ENCODE results near the gene TRIM32. TPM values are rescaled to one million over a fixed set of nuclear protein-coding genes. Genes with fewer than 3 reads are reported as not detected.

Gene TRIM32
- total RNA-seq, result 10 to 100 TPM; 21.7 to 22.2 TPM

DNA sequence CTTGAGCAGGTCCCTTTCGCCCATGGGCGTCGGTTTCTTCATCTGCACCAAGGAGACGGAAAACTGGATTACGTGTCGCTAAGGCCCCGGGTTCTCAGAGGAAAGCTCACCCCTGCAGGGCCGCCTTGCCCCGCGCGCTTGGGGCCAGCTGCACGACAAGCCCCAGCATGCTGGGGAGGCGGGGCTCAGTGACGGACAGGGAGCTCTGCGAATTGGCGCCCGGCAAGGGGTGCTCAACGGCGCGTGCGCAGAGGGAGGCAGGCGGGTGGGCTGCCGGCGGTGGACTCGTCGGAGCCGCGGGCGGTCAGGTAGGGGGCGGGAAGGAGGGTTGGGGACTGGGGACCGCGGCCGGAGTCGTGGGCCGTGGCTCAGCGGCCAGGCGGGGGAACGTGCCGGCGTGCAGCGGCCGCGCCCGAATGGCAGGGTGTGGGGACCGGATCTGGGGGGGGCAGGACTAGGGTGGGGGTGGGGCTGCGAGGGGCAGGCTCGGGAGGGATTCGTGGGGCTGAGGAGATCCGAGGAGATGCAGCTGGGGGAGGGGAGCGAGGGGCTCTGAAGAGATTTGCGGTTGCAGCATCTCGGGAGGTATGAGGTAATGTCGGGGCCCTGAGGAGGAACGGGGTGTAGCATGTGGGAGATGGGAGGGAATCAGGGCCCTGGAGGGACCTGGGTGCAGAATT, at the start of gene TRIM32:
TRIM32 (plus strand) TSS at position 232 of the 680 bp plus-strand sequence. CDS start 10,438 bp downstream, outside the sequence.

